IMR-90 (cell line): ENCODE data around the gene HPSE2. TPM values are rescaled to one million over a fixed set of nuclear protein-coding genes. Genes with fewer than 3 reads are reported as not detected.

Experiments
- ATAC-seq: fragments of 200-7000 bp; cut with Tn5 transposase; 2 replicates; pipeline ENCODE4 v1.9.1; 2020; ENCODE audit warnings: low read depth, mild to moderate bottlenecking, moderate library complexity
- BruUV-seq: library from RNA; stranded (reverse); fragments of 400-500 nt; replicated peaks from 2 replicates; lab custom pipeline; 2021; lab: Mats Ljungman, UMichigan
- CTCF ChIA-PET: fragments of 300-600 bp; formaldehyde crosslinking; extraction: SDS; loops from one replicate; lab custom pipeline; 2021; ENCODE audit warnings: antibody characterized with exemption; lab: Yijun Ruan, JAX
- POLR2A ChIA-PET: fragments of 300-600 bp; sonication (Branson Sonifier 250); formaldehyde crosslinking; loops from one replicate; lab custom pipeline; 2022; ENCODE audit warnings: antibody characterized with exemption; ENCODE audit not compliant: unreplicated experiment; lab: Charles Lee
- DNase-seq: peaks from one replicate; pipeline ENCODE4 v3.0.0; 2013
- H2AFZ ChIP-seq: replicated peaks from 2 replicates; pipeline ENCODE3; 2013; ENCODE audit warnings: low read length, mild to moderate bottlenecking; ENCODE audit not compliant: poor library complexity
- H2AK5ac ChIP-seq: 2 replicates; pipeline ENCODE4 v1.6.1; 2013; ENCODE audit warnings: low read depth, low read length, inconsistent platforms
- H2AK9ac ChIP-seq: replicated peaks from 2 replicates; pipeline ENCODE3; 2013; ENCODE audit warnings: mild to moderate bottlenecking, low read depth, low read length, moderate library complexity; ENCODE audit not compliant: poor library complexity
- H2BK120ac ChIP-seq: 2 replicates; pipeline ENCODE4 v1.6.1; 2013; ENCODE audit warnings: low read depth, low read length, inconsistent platforms
- H2BK15ac ChIP-seq: 3 replicates; pipeline ENCODE4 v1.6.1; 2013; ENCODE audit warnings: low read depth, low read length, inconsistent platforms
- H2BK20ac ChIP-seq: 2 replicates; pipeline ENCODE4 v1.6.1; 2013; ENCODE audit warnings: low read depth, mild to moderate bottlenecking, inconsistent platforms, low read length, moderate library complexity
- H2BK5ac ChIP-seq: 2 replicates; pipeline ENCODE4 v1.6.1; 2013; ENCODE audit warnings: mild to moderate bottlenecking, low read depth, low read length, inconsistent platforms; ENCODE audit not compliant: poor library complexity, severe bottlenecking
- H3K14ac ChIP-seq: replicated peaks from 2 replicates; pipeline ENCODE4 v1.6.1; 2013; ENCODE audit warnings: low read depth, low read length, inconsistent platforms
- H3K18ac ChIP-seq: 2 replicates; pipeline ENCODE4 v1.6.1; 2013; ENCODE audit warnings: low read depth, low read length, control low read depth
- H3K23ac ChIP-seq: 2 replicates; pipeline ENCODE4 v1.6.1; 2013; ENCODE audit warnings: low read depth, low read length, inconsistent platforms
- H3K27ac ChIP-seq: 2 replicates; pipeline ENCODE4 v1.5.1; 2013; ENCODE audit warnings: mild to moderate bottlenecking, control low read depth, low read length; ENCODE audit not compliant: insufficient read depth
- H3K27me3 ChIP-seq: 2 replicates; pipeline ENCODE4 v1.6.1; 2013; ENCODE audit warnings: low read length; ENCODE audit not compliant: control insufficient read depth, insufficient read depth
- H3K36me3 ChIP-seq: 2 replicates; pipeline ENCODE4 v1.6.1; 2013; ENCODE audit warnings: low read length, mixed read lengths; ENCODE audit not compliant: control insufficient read depth, insufficient read depth
- H3K4ac ChIP-seq: 2 replicates; pipeline ENCODE4 v1.6.1; 2013; ENCODE audit warnings: low read depth, low read length, inconsistent platforms
- H3K4me1 ChIP-seq: 2 replicates; pipeline ENCODE4 v1.6.1; 2013; ENCODE audit warnings: low read length, mixed read lengths; ENCODE audit not compliant: control insufficient read depth, insufficient read depth
- H3K4me2 ChIP-seq: 2 replicates; pipeline ENCODE4 v1.6.1; 2013; ENCODE audit warnings: low read depth, mild to moderate bottlenecking, control low read depth, low read length, moderate library complexity
- H3K4me3 ChIP-seq: 2 replicates; pipeline ENCODE4 v1.5.1; 2013; ENCODE audit warnings: low read depth, mild to moderate bottlenecking, control low read depth, low read length, moderate library complexity; ENCODE audit not compliant: insufficient read depth
- H3K56ac ChIP-seq: 2 replicates; pipeline ENCODE4 v1.6.1; 2013; ENCODE audit warnings: low read length, inconsistent platforms; ENCODE audit not compliant: insufficient read depth; ENCODE audit errors: extremely low read depth
- H3K79me1 ChIP-seq, 2 experiments: 2 replicates each; pipeline ENCODE4 v1.6.1; 2013; ENCODE audit warnings: low read length in 2 of 2, inconsistent platforms in 1 of 2, low read depth in 1 of 2
- H3K9ac ChIP-seq: 2 replicates; pipeline ENCODE4 v1.6.1; 2013; ENCODE audit warnings: low read depth, low read length, control low read depth
- H3K9me1 ChIP-seq: 2 replicates; pipeline ENCODE4 v1.6.1; 2013; ENCODE audit warnings: low read length, inconsistent platforms; ENCODE audit not compliant: insufficient read depth
- H3K9me3 ChIP-seq: 2 replicates; pipeline ENCODE4 v1.6.1; 2013; ENCODE audit warnings: low read length; ENCODE audit not compliant: control insufficient read depth, insufficient read depth
- H4K20me1 ChIP-seq: 2 replicates; pipeline ENCODE4 v1.6.1; 2013; ENCODE audit warnings: low read length, inconsistent platforms; ENCODE audit not compliant: insufficient read depth
- H4K5ac ChIP-seq: 2 replicates; pipeline ENCODE4 v1.6.1; 2013; ENCODE audit warnings: mild to moderate bottlenecking, low read depth, low read length, control low read depth
- H4K8ac ChIP-seq, 2 experiments: 2 replicates each; pipeline ENCODE4 v1.6.1; 2013; ENCODE audit warnings: low read depth in 2 of 2, low read length in 2 of 2, control low read depth in 1 of 2, inconsistent platforms in 1 of 2
- H4K91ac ChIP-seq: 2 replicates; pipeline ENCODE4 v1.6.1; 2013; ENCODE audit warnings: low read depth, low read length, inconsistent platforms; ENCODE audit not compliant: insufficient read depth
- RFX5 ChIP-seq: IDR thresholded peaks from 2 replicates; pipeline ENCODE4 v1.8.0; 2012; ENCODE audit warnings: low read depth, mild to moderate bottlenecking, low read length, moderate library complexity
- WGBS, 2 experiments: methylation state at CpG; one replicate each; pipeline versions ENCODE4 v1.1.5 to v1.1.7; 2013; ENCODE audit warnings: missing lambda C conversion rate in 2 of 2; ENCODE audit not compliant: insufficient read length in 1 of 2; ENCODE audit errors: extremely low coverage in 2 of 2; 5-methylcytosine and 5-hydroxymethylcytosine counted together
- dilution Hi-C: fragments of 300-500 bp; cut with HindIII; formaldehyde crosslinking; loops from one replicate; pipeline ENCODE4 v1.14.3; 2018; ENCODE audit warnings: low sequenced_read_pairs; ENCODE audit not compliant: unreplicated experiment
- in situ Hi-C: fragments of 300-500 bp; cut with MboI; formaldehyde crosslinking; loops from 3 replicates; pipeline ENCODE4 v1.14.3; 2019; ENCODE audit warnings: low sequenced_read_pairs, inconsistent platforms, mixed read lengths
- intact Hi-C: fragments of 100-400 bp; cut with micrococcal nuclease; formaldehyde crosslinking; loops from 2 replicates; pipeline ENCODE4 v1.10.0; 2022
- polyA plus RNA-seq, 3 experiments: library from polyadenylated mRNA; depleted of rRNA; stranded (reverse); fragments of >200 nt; gene quantifications; 2 replicates each; pipeline ENCODE4 v1.2.3, GENCODE V29; 2012; ENCODE audit warnings: low replicate concordance in 1 of 3
- total RNA-seq: library from RNA; depleted of rRNA; stranded (reverse); fragments of >200 nt; gene quantifications from 2 replicates; pipeline ENCODE4 v1.2.3, GENCODE V29; 2012

HPSE2 gene
- total and polyA plus RNA-seq, 2 of the 4 experiments (the other 2 are of a cell fraction), result not detected

DNA sequence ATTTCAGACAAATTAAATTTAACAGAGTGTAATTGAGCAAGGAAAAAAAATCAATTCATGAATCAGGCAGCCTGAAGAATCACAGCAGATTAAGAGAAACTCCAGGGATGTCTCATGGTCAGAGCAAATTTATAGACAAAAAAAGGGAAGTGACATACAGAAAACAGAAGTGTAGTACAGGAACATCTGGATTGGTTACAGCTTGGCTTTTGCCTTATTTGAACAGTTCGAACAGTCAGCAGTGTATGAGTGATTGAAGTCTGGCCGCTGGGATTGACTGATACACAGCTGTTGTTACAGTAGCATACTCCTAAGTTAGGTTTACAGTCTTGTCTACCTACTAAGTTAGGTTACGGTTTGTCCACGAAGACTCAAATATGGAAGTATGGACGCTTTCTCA is 255.3 kb downstream of the HPSE2 start:
- Histone ChIP-seq H3K79me1 (no peaks in the 10 kb centered on the region), H2AK5ac (no peak overlapping the region), H3K4ac (no peak overlapping the region), H3K23ac (no peak overlapping the region), H2BK5ac (no peak overlapping the region), H2BK15ac (no peak overlapping the region), H3K18ac (no peak overlapping the region), H3K9ac (no peak overlapping the region), H3K4me1 (no peaks in the 10 kb centered on the region), H3K4me2 (no peak overlapping the region), H3K9me3 (no peaks in the 10 kb centered on the region), H3K9me1 (no peaks in the 10 kb centered on the region), H3K27ac (no peak overlapping the region), H2AK9ac (no peak overlapping the region), H3K4me3 (no peak overlapping the region), H3K14ac (no peak overlapping the region), H4K5ac (no peak overlapping the region), H2BK120ac (no peak overlapping the region), H3K56ac (no peak overlapping the region), H3K27me3 (no peaks in the 10 kb centered on the region; the same call in 1 of the 2 replicates), H4K8ac (no peak overlapping the region), H2AFZ (no peak overlapping the region), H4K91ac (no peak overlapping the region), H4K20me1 (no peaks in the 10 kb centered on the region), H2BK20ac (no peak overlapping the region), H3K36me3 (no peaks in the 10 kb centered on the region)
- no peak for ATAC-seq
- no TSS peak for BruUV-seq
- no peak for TF ChIP-seq RFX5
- in situ Hi-C loops, result no loop called here
- intact Hi-C loops, result no loop called here
- ChIA-PET CTCF (no interaction called here), POLR2A (no interaction called here)
- dilution Hi-C loops, result no loop called here
- DNase-seq, result no peak
- no CpG with 5 or more reads among the region's 5 CpGs for WGBS, 2 experiments
